ENCODE results near the gene RHCG. TPM values are rescaled to one million over a fixed set of nuclear protein-coding genes. Genes with fewer than 3 reads are reported as not detected.
A peak's percentile ranks its signal among the peaks of the same experiment; 100 is the strongest.

RHCG gene
- total RNA-seq, 2 experiments from 2014 or later, result not detected

DNA sequence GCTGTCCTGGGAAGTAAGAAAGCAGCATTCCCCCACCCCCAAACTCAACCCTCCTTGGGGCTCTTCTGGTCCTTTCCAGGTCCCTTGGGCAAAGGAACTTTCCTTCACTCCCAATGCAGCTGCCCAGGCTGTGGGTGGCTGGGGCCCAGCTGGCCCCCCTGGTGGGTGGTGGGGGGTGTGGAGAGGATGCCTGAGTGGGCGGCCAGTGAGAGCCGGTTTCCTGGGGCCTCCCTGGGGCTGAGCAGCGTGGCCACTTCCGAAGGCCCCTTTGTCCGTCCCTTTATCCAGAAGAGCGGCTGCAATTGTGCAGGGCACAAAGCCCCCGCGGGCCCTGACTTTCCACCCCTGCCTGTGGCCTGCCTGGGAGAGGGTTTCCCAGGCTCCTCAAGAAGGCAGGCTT is 61.0 kb downstream of the RHCG start:
- peaks cover 11% of the 10 kb centered on the region for H3K4me1 ChIP-seq (ENCODE audit: insufficient read depth, low read length, poor library complexity, severe bottlenecking)
- no peaks in the 10 kb centered on the region for H3K9me2 ChIP-seq (ENCODE audit: insufficient read depth, low read length)
- no peaks in the 10 kb centered on the region for H3K79me2 ChIP-seq (ENCODE audit: insufficient read depth, low read depth, low read length)
- no peak overlapping the region for H3K27ac ChIP-seq (ENCODE audit: low read depth, low read length, poor library complexity, severe bottlenecking)
- intact Hi-C loops (cut with micrococcal nuclease; ENCODE audit: unreplicated experiment), result no loop called here
- H3K4me3 ChIP-seq (ENCODE audit: low read depth, low read length, poor library complexity, severe bottlenecking), result no peak overlapping the region
- no peak overlapping the region for H3K4me2 ChIP-seq (ENCODE audit: low read length)
- no peak for DNase-seq (ENCODE audit: low spot score)
- no peaks in the 10 kb centered on the region for H4K20me1 ChIP-seq (ENCODE audit: insufficient read depth, low read length)
- BruUV-seq (replicated peaks), result no TSS peak
- ChIA-PET CTCF (ENCODE audit: unreplicated experiment) (no interaction called here), POLR2A (no interaction called here)
- no peak overlapping the region for H2AFZ ChIP-seq (ENCODE audit: low read length)
- H3K9me3 ChIP-seq (ENCODE audit: low read length), result no peaks in the 10 kb centered on the region
- TF ChIP-seq, protein P1, sequence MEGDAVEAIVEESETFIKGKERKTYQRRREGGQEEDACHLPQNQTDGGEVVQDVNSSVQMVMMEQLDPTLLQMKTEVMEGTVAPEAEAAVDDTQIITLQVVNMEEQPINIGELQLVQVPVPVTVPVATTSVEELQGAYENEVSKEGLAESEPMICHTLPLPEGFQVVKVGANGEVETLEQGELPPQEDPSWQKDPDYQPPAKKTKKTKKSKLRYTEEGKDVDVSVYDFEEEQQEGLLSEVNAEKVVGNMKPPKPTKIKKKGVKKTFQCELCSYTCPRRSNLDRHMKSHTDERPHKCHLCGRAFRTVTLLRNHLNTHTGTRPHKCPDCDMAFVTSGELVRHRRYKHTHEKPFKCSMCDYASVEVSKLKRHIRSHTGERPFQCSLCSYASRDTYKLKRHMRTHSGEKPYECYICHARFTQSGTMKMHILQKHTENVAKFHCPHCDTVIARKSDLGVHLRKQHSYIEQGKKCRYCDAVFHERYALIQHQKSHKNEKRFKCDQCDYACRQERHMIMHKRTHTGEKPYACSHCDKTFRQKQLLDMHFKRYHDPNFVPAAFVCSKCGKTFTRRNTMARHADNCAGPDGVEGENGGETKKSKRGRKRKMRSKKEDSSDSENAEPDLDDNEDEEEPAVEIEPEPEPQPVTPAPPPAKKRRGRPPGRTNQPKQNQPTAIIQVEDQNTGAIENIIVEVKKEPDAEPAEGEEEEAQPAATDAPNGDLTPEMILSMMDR (conservative IDR thresholded peaks at IDR 0.05; ENCODE audit: low read length), result no peak
- TF ChIP-seq EZH2phosphoT487 (IDR thresholded peaks at IDR 0.05; ENCODE audit: borderline replicate concordance, low read depth, low read length), result no peak
- H3K36me3 ChIP-seq (ENCODE audit: insufficient read depth, low read length), result no peaks in the 10 kb centered on the region

DNA sequence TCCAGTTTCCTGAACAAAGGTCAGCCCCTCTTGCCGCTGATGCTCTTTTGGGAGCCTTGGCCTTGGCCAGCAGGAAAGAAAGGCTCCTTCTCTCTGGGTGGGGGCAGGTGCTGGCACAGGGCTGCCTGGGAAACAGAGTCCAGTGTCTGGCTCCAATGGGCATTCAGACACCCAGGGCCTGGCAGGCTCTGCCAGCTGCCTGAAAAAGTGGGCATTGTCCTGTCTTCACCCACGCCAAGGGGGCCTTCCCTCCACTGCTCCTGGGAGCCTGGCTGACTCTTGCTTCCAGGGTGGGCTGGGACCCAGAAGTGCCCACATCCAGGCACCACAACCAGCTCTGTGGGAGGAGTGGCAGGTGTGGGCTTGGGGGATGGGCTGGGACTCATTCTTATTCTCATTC is 62.7 kb downstream of the RHCG start:
- no peak overlapping the region for H3K27ac ChIP-seq (ENCODE audit: low read depth, low read length, poor library complexity, severe bottlenecking)
- CTCF ChIA-PET (ENCODE audit: unreplicated experiment), result interaction anchor here (0.6 to 0.8 kb wide), 2 partner anchors 13 to 75 kb away, joined by 5 to 8 read pairs; no protein-coding TSS in a partner anchor
- H3K36me3 ChIP-seq (ENCODE audit: insufficient read depth, low read length), result no peaks in the 10 kb centered on the region
- intact Hi-C loops (cut with micrococcal nuclease; ENCODE audit: unreplicated experiment), result loop anchor here (5.0 kb wide), 1 partner anchor 39 kb away; no protein-coding TSS in a partner anchor
- H3K4me1 ChIP-seq (ENCODE audit: insufficient read depth, low read length, poor library complexity, severe bottlenecking), result peaks cover 11% of the 10 kb centered on the region
- H4K20me1 ChIP-seq (ENCODE audit: insufficient read depth, low read length), result no peaks in the 10 kb centered on the region
- DNase-seq (ENCODE audit: low spot score), result no peak
- POLR2A ChIA-PET, result interaction anchor here (0.5 kb wide), 1 partner anchor 94 kb away, joined by 3 read pairs; no protein-coding TSS in a partner anchor
- no peaks in the 10 kb centered on the region for H3K9me3 ChIP-seq (ENCODE audit: low read length)
- H2AFZ ChIP-seq (ENCODE audit: low read length), result no peak overlapping the region
- no peak for TF ChIP-seq EZH2phosphoT487 (IDR thresholded peaks at IDR 0.05; ENCODE audit: borderline replicate concordance, low read depth, low read length)
- TF ChIP-seq, protein P1 (conservative IDR thresholded peaks at IDR 0.05; ENCODE audit: low read length), result no peak
- no peak overlapping the region for H3K4me3 ChIP-seq (ENCODE audit: low read depth, low read length, poor library complexity, severe bottlenecking)
- H3K4me2 ChIP-seq (ENCODE audit: low read length), result no peak overlapping the region
- H3K79me2 ChIP-seq (ENCODE audit: insufficient read depth, low read depth, low read length), result no peaks in the 10 kb centered on the region
- BruUV-seq (replicated peaks), result no TSS peak
- no peaks in the 10 kb centered on the region for H3K9me2 ChIP-seq (ENCODE audit: insufficient read depth, low read length)

DNA sequence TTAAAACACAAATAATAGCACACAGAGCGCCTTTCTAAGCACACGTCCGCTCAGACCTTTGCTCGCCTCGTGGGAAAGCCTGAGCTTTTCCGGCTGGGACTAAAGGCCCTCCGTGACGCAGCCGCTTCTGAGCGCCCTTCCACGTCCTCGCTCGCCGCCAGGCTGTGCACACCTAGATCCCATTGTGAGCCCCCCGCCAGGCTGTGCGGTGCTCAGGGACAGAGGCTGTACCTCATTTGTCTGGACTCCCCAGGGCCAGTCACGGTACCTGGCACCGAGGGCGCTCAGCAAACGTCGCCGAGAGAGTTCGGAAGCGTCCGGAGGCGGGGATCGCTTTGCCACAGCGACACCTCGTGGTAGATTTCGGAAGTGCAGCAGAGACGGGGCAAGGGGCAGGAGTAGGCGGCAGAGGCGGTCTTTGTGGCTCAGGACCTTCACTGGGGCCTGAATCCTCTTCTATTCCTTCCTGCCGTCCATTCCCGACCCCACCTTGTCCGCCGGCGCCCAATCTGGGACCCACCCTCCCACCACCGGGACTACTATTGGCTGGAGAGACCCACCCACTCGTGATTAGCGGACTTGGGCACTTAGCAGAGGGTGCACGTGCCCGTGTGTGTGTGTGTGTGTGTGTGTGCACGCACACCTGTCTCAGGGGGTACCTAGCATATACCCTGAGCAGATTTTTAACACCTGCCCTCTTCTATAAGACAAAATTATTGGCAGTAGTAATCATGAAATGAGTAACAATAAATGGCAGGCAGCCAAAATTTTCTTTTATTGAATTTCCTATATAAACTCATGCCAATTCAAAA is 65.6 kb downstream of the RHCG start:
- Histone ChIP-seq H4K20me1 (ENCODE audit: insufficient read depth, low read length) (no peaks in the 10 kb centered on the region), H3K36me3 (ENCODE audit: insufficient read depth, low read length) (no peaks in the 10 kb centered on the region), H3K9me2 (ENCODE audit: insufficient read depth, low read length) (no peaks in the 10 kb centered on the region), H2AFZ (ENCODE audit: low read length) (peak overlapping the region; percentile 96), H3K4me2 (ENCODE audit: low read length) (peak overlapping the region; percentile 85), H3K4me1 (ENCODE audit: insufficient read depth, low read length, poor library complexity, severe bottlenecking) (peaks cover 11% of the 10 kb centered on the region), H3K79me2 (ENCODE audit: insufficient read depth, low read depth, low read length) (no peaks in the 10 kb centered on the region), H3K4me3 (ENCODE audit: low read depth, low read length, poor library complexity, severe bottlenecking) (peak overlapping the region; percentile 64), H3K9me3 (ENCODE audit: low read length) (no peaks in the 10 kb centered on the region), H3K27ac (ENCODE audit: low read depth, low read length, poor library complexity, severe bottlenecking) (no peak overlapping the region)
- no TSS peak for BruUV-seq (replicated peaks)
- no peak for TF ChIP-seq EZH2phosphoT487 (IDR thresholded peaks at IDR 0.05; ENCODE audit: borderline replicate concordance, low read depth, low read length)
- TF ChIP-seq, protein P1 (conservative IDR thresholded peaks at IDR 0.05; ENCODE audit: low read length), result peak; percentile 89
- intact Hi-C loops (cut with micrococcal nuclease; ENCODE audit: unreplicated experiment), result loop anchor here (1.0 to 5.0 kb wide), 3 partner anchors 14 to 72 kb away; no protein-coding TSS in a partner anchor
- CTCF ChIA-PET (ENCODE audit: unreplicated experiment), result interaction anchor here (0.6 to 1.0 kb wide), 2 partner anchors 73 to 255 kb away, joined by 4 read pairs; no protein-coding TSS in a partner anchor
- POLR2A ChIA-PET, result interaction anchor here (0.6 kb wide), 1 partner anchor 323 kb away, joined by 5 read pairs; no protein-coding TSS in a partner anchor
- DNase-seq (ENCODE audit: low spot score), result peak; percentile 81

All from OCI-LY7 (cell line).